Natural killer cell treated with Interleukin-12 subunit alpha and Interleukin-12 subunit beta and Interleukin-15 and Interleukin-18, amount 100 ng/mL, for 72 hours (primary cell): ENCODE measurements around the gene OR6A2. TPM values are rescaled to one million over a fixed set of nuclear protein-coding genes. Genes with fewer than 3 reads are reported as not detected.
"Not testable (repeated sequence)": the region's sequence is repeated elsewhere in the genome, so short reads cannot be mapped to it uniquely, and the experiment has no call there.

ENCODE experiments used
- ATAC-seq, 2 donors: fragments of 150-1000 bp; cut with Tn5 transposase in 1 of 2; sonication (Bioruptor Pico), chemical (Tn5 transposase) in 1 of 2; 2 replicates each; pipeline ENCODE4 v1.10.0; 2021
- DNase-seq: peaks from one replicate; pipeline ENCODE4 v3.0.0; 2022; ENCODE audit warnings: low spot score
- H3K27ac Mint-ChIP-seq, 2 donors: 1 replicate in 1 of 2; 2 replicates in 1 of 2; pipeline ENCODE4 v1.8.0; 2022; ENCODE audit warnings: mixed read lengths in 2 of 2, mild to moderate bottlenecking in 1 of 2, moderate library complexity in 1 of 2
- H3K27me3 Mint-ChIP-seq, 2 donors: 1 replicate in 1 of 2; 2 replicates in 1 of 2; pipeline ENCODE4 v1.8.0; 2022; ENCODE audit warnings: mixed read lengths in 2 of 2
- H3K36me3 Mint-ChIP-seq: one replicate; pipeline ENCODE4 v1.8.0; 2022; ENCODE audit warnings: mixed read lengths
- H3K4me1 Mint-ChIP-seq, 2 donors: 1 replicate in 1 of 2; 2 replicates in 1 of 2; pipeline ENCODE4 v1.8.0; 2022; ENCODE audit warnings: low read depth in 2 of 2, mixed read lengths in 2 of 2, mild to moderate bottlenecking in 1 of 2
- H3K4me3 Mint-ChIP-seq: one replicate; pipeline ENCODE4 v1.8.0; 2022; ENCODE audit warnings: mixed read lengths
- H3K9me3 Mint-ChIP-seq: 2 replicates; pipeline ENCODE4 v1.8.0; 2022; ENCODE audit warnings: mixed read lengths
- total RNA-seq, 2 donors: library from RNA; stranded (reverse); gene quantifications; one replicate each; pipeline ENCODE4 v1.2.3, GENCODE V29; 2022

Gene OR6A2
- total RNA-seq, 2 donors from 2014 or later: 0.20 TPM; not detected in 1

GRCh38 chr11:6801075-6801474 is 1.6 kb upstream of the OR6A2 start:
- not testable (repeated sequence) for ATAC-seq, H3K36me3 Mint-ChIP-seq, H3K27ac Mint-ChIP-seq, DNase-seq, H3K4me3 Mint-ChIP-seq, H3K4me1 Mint-ChIP-seq, H3K9me3 Mint-ChIP-seq
- peaks cover 15 to 27% of the 10 kb centered on the region in 2 donors for H3K27me3 Mint-ChIP-seq

DNA sequence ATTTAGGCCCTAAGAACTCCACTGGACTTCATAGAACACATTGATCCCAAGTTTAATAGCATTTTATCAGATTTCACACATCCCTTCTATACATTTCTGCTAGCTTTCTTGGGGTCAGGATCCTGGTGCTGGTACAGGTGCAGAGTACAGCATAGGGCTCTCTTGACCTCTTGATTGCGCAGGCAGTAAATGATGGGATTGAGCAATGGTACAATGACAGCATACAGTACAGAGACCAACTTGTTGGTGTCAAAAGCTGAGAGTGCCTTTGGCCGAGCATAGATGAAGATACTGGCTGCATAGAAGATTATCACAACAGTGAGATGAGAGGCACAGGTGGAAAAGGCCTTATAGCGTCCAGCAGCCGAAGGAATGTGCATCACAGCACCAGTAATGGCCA is 4.8 kb downstream of the OR6A2 start:
- H3K9me3 Mint-ChIP-seq: no peaks in the 10 kb centered on the region
- no peak for ATAC-seq
- peaks cover under 1 to 5% of the 10 kb centered on the region in 2 donors for H3K27me3 Mint-ChIP-seq
- H3K4me3 Mint-ChIP-seq: no peak overlapping the region
- no peaks in the 10 kb centered on the region for H3K36me3 Mint-ChIP-seq
- H3K4me1 Mint-ChIP-seq: no peaks in the 10 kb centered on the region
- H3K27ac Mint-ChIP-seq: no peak overlapping the region
- no peak for DNase-seq

- H3K36me3 Mint-ChIP-seq: no peaks in the 10 kb centered on the region
- H3K9me3 Mint-ChIP-seq: no peaks in the 10 kb centered on the region
- ATAC-seq (no peak), DNase-seq (no peak)
- no peak overlapping the region for H3K4me3 Mint-ChIP-seq
- peaks cover 23 to 41% of the 10 kb centered on the region in 2 donors for H3K27me3 Mint-ChIP-seq
- H3K27ac Mint-ChIP-seq: no peak overlapping the region
- H3K4me1 Mint-ChIP-seq: no peaks in the 10 kb centered on the region
Observed at GRCh38 chr11:6790546-6790945, 8.9 kb downstream of the OR6A2 start.

GRCh38 chr11:6782720-6783119 is 16.8 kb downstream of the OR6A2 start, which contains the start of gene OR2AG1:
Gene OR2AG1, plus strand, starts transcription at chr11:6783020. Its CDS starts 2,018 bp downstream, at chr11:6785038.
- H3K27me3 Mint-ChIP-seq: peaks cover 32 to 49% of the 10 kb centered on the region in 2 donors
- H3K36me3 Mint-ChIP-seq: no peaks in the 10 kb centered on the region
- H3K9me3 Mint-ChIP-seq: no peaks in the 10 kb centered on the region
- H3K27ac Mint-ChIP-seq: no peak within 1 kb of the TSS
- no peak within 1 kb of the TSS for H3K4me3 Mint-ChIP-seq
- H3K4me1 Mint-ChIP-seq: no peaks in the 10 kb centered on the region
- ATAC-seq: no peak
- no peak for DNase-seq

DNA sequence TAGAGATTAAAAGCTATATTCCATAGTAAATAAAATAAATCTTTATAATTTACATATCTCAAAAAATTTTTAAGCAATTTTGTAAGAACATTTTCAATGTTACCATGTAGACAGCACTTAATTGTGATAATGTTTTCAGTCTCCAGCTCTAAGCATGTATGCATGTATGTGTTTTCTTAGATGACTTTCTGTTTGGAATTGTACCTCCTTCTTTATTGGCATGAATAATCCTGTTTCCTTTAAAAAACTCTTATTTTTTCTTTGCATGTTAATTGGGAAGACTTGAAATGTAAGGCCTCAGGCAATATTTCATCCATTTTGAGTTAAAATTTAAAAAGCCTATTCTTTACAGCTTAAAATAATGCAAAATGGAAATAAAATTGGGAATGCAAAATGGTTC is 18.7 kb downstream of the OR6A2 start:
- DNase-seq: no peak
- H3K4me3 Mint-ChIP-seq: no peak overlapping the region
- no peak overlapping the region for H3K27ac Mint-ChIP-seq
- H3K36me3 Mint-ChIP-seq: no peaks in the 10 kb centered on the region
- peaks cover 25 to 36% of the 10 kb centered on the region in 2 donors for H3K27me3 Mint-ChIP-seq
- no peaks in the 10 kb centered on the region for H3K4me1 Mint-ChIP-seq
- no peaks in the 10 kb centered on the region for H3K9me3 Mint-ChIP-seq
- no peak for ATAC-seq

DNA sequence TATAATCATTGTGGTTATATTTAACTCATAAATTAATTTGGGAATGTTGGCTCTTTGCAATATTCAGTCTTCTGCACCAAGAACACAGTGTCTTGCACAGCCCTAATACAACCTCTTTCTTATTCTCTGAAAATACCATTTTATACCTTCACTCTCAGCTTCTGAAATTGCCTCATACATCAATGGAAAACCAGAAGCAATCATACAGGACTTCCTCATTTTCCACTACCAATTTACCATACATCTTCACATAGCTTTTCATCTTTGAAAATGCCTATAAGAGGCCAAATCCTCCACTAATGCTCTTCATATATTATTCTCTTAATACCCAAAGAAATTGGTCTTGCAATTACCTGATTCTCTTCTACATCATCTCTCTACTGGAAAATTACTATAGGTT is 21.0 kb downstream of the OR6A2 start:
- H3K9me3 Mint-ChIP-seq: no peaks in the 10 kb centered on the region
- ATAC-seq (no peak), DNase-seq (no peak)
- peaks cover 18 to 32% of the 10 kb centered on the region in 2 donors for H3K27me3 Mint-ChIP-seq
- H3K36me3 Mint-ChIP-seq: no peaks in the 10 kb centered on the region
- no peaks in the 10 kb centered on the region for H3K4me1 Mint-ChIP-seq
- H3K27ac Mint-ChIP-seq: no peak overlapping the region
- no peak overlapping the region for H3K4me3 Mint-ChIP-seq

- Mint-ChIP-seq H3K27ac (no peak within 1 kb of the TSS), H3K9me3 (no peaks in the 10 kb centered on the region), H3K4me3 (no peak within 1 kb of the TSS), H3K27me3 (peaks cover 4 to 8% of the 10 kb centered on the region in 2 donors), H3K36me3 (no peaks in the 10 kb centered on the region), H3K4me1 (no peaks in the 10 kb centered on the region)
- ATAC-seq: no peak
- DNase-seq: no peak
Observed at GRCh38 chr11:6771926-6772893, 27.3 kb downstream of the OR6A2 start, which contains the start of gene OR2AG2. Gene OR2AG2, minus strand, starts transcription at chr11:6771976. Its CDS starts 3,019 bp downstream, at chr11:6768957.

GRCh38 chr11:6757373-6757967 is 42.0 kb downstream of the OR6A2 start:
- ATAC-seq (peak; percentile 62 to 71), DNase-seq (peak; percentile 64)
- Mint-ChIP-seq H3K4me1 (peaks cover 5 to 9% of the 10 kb centered on the region in 2 donors), H3K36me3 (no peaks in the 10 kb centered on the region), H3K9me3 (no peaks in the 10 kb centered on the region), H3K27ac (peak overlapping the region in 1 of 2 donors; percentile 16), H3K4me3 (no peak overlapping the region), H3K27me3 (peaks cover under 1% of the 10 kb centered on the region in 2 donors)

GRCh38 chr11:6755953-6756347 is 43.5 kb downstream of the OR6A2 start:
- Mint-ChIP-seq H3K27me3 (no peaks in the 10 kb centered on the region), H3K36me3 (no peaks in the 10 kb centered on the region), H3K4me1 (peaks cover 5 to 9% of the 10 kb centered on the region in 2 donors), H3K9me3 (no peaks in the 10 kb centered on the region), H3K27ac (no peak overlapping the region), H3K4me3 (no peak overlapping the region)
- DNase-seq (no peak), ATAC-seq (no peak)

DNA sequence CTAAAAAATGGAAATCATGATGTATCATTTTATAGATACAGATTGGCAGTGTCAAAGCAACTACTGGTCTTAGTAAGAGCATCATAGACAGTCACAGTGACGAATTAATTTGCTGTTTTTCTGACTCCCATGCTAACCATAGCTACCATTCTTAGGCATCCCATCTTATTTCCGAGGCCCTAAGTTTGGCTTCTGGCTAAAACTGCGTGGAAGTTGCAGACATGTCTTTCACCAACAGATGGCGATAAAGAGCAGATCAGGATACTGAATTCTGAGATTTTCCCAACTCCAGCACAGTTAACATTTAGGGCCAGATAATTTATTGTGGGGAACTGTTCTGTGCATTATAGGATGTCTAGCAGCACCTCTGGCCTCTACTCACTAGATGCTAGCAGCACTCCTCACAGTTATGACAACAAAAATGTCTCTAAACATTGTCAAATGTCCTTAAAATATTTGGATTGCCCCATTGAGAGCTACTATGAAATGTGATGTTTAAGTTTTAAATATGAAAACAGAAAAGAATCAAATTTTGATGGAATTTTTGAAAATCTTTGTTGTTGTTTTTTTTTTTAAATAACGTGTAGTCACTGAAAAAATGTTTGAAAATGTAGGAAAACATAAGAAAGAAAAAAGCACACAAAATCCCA is 44.1 kb downstream of the OR6A2 start:
- ATAC-seq (no peak), DNase-seq (no peak)
- Mint-ChIP-seq H3K4me3 (no peak overlapping the region), H3K36me3 (no peaks in the 10 kb centered on the region), H3K4me1 (peaks cover 5 to 11% of the 10 kb centered on the region in 2 donors), H3K27ac (no peak overlapping the region), H3K9me3 (no peaks in the 10 kb centered on the region), H3K27me3 (no peaks in the 10 kb centered on the region)

DNA sequence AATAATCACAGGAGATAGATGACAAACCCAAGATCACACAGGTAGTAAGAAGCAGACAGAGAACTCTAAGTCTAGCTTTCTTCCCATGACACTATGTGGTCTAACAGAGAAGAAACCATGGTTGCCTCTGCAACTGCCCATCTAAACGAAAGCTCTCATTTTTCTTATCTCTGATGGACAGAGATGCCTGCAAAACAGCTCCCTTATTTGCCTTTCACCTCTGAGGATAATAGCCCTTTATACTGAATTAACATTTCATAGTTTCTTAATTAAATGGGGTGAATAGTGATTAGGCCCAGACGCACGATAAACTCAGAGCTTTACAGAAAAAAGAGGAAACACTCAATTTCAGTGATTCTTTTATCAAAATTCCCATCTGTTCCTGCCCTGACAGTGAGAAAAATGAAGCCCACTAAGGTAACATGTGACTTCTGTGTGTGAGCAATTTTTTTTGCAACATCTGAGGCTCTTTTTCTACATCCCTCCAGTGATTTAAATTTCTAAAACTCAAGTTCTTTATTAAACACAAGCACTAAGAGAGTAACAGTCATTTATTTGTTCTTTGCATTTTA is 52.3 kb downstream of the OR6A2 start:
- DNase-seq: no peak
- no peak overlapping the region for H3K27ac Mint-ChIP-seq
- H3K27me3 Mint-ChIP-seq: no peaks in the 10 kb centered on the region
- H3K9me3 Mint-ChIP-seq: no peaks in the 10 kb centered on the region
- ATAC-seq: no peak
- H3K4me1 Mint-ChIP-seq: peaks cover 21 to 22% of the 10 kb centered on the region in 2 donors
- H3K36me3 Mint-ChIP-seq: peaks cover 13% of the 10 kb centered on the region
- no peak overlapping the region for H3K4me3 Mint-ChIP-seq

DNA sequence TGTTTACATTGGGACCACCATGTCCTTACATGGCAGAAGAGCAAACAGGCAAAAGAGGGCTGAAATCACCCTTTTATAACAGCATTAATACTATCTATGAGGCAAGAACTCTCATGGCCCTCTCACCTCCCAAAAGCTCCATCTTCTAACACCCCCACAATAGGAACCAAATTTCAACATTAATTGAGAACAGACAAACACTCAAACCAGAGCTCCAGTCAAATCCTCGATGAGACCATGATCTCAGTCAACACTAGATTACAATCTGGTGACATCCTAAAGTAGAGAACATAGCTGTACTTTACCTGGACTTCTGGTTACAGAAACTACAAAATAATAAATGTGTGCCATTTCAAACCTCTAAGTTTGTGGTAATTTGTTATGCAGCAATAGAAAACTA is 52.9 kb downstream of the OR6A2 start:
- H3K4me1 Mint-ChIP-seq: peaks cover 27 to 28% of the 10 kb centered on the region in 2 donors
- peaks cover 13% of the 10 kb centered on the region for H3K36me3 Mint-ChIP-seq
- H3K4me3 Mint-ChIP-seq: no peak overlapping the region
- no peak for DNase-seq
- H3K27me3 Mint-ChIP-seq: no peaks in the 10 kb centered on the region
- ATAC-seq: peak in 1 of 2 donors; percentile 54
- no peak overlapping the region for H3K27ac Mint-ChIP-seq
- no peaks in the 10 kb centered on the region for H3K9me3 Mint-ChIP-seq

GRCh38 chr11:6746086-6746618 is 53.3 kb downstream of the OR6A2 start:
- Mint-ChIP-seq H3K4me3 (no peak overlapping the region), H3K27ac (no peak overlapping the region), H3K27me3 (no peaks in the 10 kb centered on the region), H3K36me3 (peaks cover 14% of the 10 kb centered on the region), H3K4me1 (peaks cover 29% of the 10 kb centered on the region in 2 donors), H3K9me3 (no peaks in the 10 kb centered on the region)
- DNase-seq (peak; percentile 63), ATAC-seq (peak; percentile 90 to 91)
